ENCODE data around the gene PCDHA10.
"Not testable (repeated sequence)": the region's sequence is repeated elsewhere in the genome, so short reads cannot be mapped to it uniquely, and the experiment has no call there.

Gene PCDHA10

DNA sequence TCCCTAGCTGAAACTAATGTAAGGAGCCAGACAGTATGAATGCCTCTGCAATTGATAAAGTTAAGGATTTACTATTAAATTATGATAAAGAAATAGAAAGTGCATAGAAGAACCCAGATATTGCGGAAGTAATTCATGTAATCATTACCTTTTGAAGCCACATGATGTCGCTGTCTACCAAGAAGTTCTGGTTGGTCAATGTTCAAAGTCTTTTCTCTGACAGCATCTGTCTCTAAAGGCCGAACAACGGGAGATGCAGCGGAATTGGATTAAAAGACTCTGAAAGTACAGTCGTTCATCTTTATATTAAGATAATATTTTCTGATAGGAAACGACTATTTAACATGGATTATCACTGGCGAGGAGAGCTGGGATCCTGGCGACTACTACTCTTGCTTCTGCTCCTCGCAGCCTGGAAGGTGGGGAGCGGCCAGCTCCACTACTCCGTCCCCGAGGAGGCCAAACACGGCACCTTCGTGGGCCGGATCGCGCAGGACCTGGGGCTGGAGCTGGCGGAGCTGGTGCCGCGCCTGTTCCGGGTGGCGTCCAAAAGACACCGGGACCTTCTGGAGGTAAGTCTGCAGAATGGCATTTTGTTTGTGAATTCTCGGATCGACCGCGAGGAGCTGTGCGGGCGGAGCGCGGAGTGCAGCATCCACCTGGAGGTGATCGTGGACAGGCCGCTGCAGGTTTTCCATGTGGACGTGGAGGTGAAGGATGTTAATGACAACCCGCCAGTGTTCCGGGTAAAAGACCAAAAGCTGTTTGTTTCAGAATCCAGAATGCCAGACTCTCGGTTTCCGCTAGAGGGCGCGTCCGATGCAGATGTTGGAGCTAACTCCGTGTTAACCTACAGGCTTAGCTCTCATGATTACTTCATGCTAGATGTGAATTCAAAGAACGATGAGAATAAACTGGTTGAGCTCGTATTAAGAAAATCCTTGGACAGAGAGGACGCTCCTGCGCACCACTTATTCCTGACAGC is 14.4 kb upstream of the PCDHA10 start, which contains the start of gene PCDHA8:
PCDHA8 (plus strand) TSS at position 210 of the 985 bp plus-strand sequence; CDS start at position 345, 135 bp downstream.
- no peak for DNase-seq (ENCODE audit: low read depth in 2 of 2)

DNA sequence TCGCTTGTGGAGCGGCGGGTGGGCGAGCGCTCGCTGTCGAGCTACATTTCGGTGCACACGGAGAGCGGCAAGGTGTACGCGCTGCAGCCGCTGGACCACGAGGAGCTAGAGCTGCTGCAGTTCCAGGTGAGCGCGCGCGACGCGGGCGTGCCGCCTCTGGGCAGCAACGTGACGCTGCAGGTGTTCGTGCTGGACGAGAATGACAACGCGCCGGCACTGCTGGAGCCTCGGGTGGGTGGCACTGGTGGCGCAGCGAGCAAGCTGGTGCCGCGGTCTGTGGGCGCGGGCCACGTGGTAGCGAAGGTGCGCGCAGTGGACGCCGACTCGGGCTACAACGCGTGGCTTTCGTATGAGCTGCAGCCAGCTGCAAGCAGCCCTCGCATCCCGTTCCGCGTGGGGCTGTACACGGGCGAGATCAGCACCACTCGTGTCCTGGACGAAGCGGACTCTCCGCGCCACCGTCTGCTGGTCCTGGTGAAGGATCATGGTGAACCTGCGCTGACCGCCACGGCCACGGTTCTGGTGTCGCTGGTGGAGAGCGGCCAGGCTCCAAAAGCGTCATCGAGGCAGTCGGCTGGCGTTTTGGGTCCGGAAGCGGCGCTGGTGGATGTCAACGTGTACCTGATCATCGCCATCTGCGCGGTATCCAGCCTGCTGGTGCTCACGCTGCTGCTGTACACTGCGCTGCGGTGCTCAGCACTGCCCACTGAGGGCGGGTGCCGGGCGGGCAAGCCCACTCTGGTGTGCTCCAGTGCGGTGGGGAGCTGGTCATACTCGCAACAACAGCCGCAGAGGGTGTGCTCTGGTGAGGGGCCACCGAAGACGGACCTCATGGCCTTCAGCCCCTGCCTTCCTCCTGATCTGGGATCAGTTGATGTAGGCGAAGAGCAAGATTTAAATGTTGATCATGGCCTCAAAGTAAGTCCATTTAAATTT is 12.6 kb upstream of the PCDHA10 start:
- DNase-seq (ENCODE audit: low read depth in 2 of 2), result no peak

GRCh38 chr5:140848139-140849102 is 7.3 kb upstream of the PCDHA10 start, which contains the start of gene PCDHA9:
Gene PCDHA9 (plus strand): TSS chr5:140848382. CDS start chr5:140848496, 114 bp downstream.
- not testable (repeated sequence) for DNase-seq (ENCODE audit: low read depth in 2 of 2)

- DNase-seq (ENCODE audit: low read depth in 2 of 2), result not testable (repeated sequence)
Measured at GRCh38 chr5:140849831-140850634, 5.7 kb upstream of the PCDHA10 start.

- DNase-seq (ENCODE audit: low read depth in 2 of 2), result no peak
Measured at GRCh38 chr5:140857177-140857986, 1.7 kb downstream of the PCDHA10 start.

DNA sequence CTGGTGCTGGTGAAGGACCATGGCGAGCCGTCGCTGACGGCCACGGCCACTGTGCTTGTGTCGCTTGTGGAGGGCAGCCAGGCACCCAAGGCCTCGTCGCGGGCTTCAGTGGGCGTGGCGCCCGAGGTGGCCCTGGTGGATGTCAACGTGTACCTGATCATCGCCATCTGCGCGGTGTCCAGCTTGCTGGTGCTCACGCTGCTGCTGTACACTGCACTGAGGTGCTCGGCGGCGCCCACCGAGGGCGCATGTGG is 2.2 kb downstream of the PCDHA10 start:
- no peak for DNase-seq (ENCODE audit: low read depth in 2 of 2)

DNA sequence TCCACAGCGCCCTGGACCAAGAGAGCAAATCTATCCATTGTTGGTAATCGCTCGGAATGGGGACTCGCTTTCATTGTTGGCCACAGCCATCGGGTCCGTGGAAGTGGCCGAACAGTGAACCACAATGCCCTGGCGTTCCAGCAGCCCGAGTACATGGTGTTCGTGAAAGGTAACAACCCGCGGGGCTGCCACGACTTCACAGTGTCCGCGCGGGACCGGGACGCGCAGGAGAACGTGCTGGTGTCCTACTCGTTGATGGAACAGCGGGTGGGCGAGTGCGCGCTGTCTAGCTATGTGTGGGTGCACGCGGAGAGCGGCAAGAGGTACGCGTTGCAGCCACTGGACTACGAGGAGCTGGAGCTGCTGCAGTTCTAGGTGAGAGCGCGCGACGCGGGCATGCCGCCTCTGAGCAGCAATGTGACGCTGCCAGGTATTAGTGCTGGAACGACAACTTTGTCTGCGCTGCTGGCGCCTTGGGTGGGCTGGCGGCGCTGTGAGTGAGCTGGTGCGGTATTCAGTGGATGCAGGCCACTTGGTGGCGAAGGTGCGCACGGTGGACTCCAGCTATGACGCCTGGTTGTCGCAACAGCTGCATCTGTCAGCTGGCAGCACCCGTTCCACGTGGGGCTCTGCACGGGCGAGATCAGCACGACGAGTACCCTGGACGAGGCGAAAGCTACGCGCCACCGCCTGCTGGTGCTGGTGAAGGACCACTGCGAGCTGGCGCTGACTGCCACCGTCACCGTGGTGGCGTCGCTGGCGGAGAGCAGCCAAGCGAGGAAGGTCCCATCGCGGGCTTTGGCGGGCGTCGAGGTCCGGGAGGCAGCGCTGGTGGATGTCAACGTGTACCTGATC is 7.0 kb downstream of the PCDHA10 start:
- DNase-seq (ENCODE audit: low read depth in 2 of 2), result no peak

GRCh38 chr5:140868721-140869554 is 13.2 kb downstream of the PCDHA10 start, which contains the start of gene PCDHA11:
Gene PCDHA11 (plus strand): TSS chr5:140868957. CDS start chr5:140869104, 147 bp downstream.
- DNase-seq (ENCODE audit: low read depth in 2 of 2), result no peak

DNA sequence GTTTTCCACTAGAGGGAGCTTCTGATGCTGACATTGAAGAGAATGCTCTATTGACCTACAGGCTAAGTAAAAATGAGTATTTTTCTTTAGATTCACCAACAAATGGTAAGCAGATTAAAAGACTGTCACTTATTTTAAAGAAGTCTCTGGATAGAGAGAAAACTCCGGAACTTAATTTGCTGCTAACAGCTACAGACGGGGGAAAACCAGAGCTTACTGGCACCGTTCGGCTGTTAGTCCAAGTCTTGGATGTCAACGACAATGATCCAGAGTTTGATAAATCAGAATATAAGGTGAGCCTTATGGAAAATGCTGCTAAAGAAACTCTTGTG is 13.8 kb downstream of the PCDHA10 start:
- DNase-seq (ENCODE audit: low read depth in 2 of 2), result no peak

DNA sequence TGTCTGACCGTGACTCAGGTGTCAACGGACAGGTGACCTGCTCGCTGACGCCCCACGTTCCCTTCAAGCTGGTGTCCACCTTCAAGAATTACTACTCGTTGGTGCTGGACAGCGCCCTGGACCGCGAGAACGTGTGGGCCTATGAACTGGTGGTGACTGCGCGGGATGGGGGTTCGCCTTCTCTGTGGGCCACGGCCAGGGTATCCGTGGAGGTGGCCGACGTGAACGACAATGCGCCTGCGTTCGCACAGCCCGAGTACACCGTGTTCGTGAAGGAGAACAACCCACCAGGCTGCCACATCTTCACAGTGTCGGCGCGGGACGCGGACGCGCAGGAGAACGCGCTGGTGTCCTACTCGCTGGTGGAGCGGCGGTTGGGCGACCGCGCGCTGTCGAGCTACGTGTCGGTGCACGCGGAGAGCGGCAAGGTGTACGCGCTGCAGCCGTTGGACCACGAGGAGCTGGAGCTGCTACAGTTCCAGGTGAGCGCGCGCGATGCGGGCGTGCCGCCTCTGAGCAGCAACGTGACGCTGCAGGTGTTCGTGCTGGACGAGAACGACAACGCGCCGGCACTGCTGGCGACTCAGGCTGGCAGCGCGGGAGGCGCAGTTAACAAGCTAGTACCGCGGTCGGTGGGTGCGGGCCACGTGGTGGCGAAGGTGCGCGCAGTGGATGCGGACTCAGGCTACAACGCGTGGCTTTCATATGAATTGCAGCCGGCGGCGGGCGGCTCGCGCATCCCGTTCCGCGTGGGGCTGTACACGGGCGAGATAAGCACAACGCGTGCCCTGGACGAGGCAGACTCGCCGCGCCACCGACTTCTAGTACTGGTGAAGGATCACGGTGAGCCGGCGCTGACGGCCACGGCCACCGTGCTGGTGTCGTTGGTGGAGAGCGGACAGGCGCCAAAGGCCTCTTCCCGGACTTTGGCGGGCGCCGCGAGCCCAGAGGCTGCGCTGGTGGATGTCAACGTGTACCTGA is 14.8 kb downstream of the PCDHA10 start:
- DNase-seq (ENCODE audit: low read depth in 2 of 2), result no peak

DNA sequence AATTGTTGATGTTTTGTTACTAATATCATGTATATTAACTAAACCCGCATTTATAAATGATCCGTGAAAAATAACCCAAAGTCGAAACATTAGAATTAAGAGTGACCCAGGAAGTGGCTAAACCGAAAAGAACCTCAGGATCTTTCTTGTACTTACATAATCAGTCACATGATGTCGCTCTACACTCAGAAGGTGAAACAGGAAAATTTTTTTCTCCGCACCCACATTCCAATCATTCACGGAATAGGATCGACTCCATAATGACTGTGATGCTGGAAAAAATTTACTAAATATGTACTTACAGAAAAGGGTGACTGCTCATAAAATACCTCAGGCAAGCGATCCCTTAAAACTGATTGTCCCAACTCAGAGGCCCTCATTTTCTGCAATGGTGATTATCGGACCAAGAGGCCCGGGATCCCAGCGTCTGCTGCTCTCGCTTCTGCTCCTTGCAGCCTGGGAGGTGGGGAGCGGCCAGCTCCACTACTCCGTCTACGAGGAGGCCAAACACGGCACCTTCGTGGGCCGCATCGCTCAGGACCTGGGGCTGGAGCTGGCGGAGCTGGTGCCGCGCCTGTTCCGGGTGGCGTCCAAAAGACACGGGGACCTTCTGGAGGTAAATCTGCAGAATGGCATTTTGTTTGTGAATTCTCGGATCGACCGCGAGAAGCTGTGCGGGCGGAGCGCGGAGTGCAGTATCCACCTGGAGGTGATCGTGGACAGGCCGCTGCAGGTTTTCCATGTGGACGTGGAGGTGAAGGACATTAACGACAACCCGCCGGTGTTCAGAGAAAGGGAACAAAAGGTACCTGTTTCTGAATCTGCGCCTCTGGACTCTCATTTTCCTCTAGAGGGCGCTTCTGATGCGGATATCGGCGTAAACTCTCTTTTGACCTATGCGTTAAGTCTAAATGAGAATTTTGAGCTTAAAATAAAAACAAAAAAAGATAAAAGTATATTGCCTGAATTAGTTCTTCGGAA is 19.7 kb downstream of the PCDHA10 start, which contains the start of gene PCDHA12:
PCDHA12 (plus strand) TSS at position 224 of the 981 bp plus-strand sequence; CDS start at position 389, 165 bp downstream.
- no peak for DNase-seq (ENCODE audit: low read depth in 2 of 2)

- not testable (repeated sequence) for DNase-seq (ENCODE audit: low read depth in 2 of 2)
Measured at GRCh38 chr5:140876541-140877261, 21.0 kb downstream of the PCDHA10 start.

DNA sequence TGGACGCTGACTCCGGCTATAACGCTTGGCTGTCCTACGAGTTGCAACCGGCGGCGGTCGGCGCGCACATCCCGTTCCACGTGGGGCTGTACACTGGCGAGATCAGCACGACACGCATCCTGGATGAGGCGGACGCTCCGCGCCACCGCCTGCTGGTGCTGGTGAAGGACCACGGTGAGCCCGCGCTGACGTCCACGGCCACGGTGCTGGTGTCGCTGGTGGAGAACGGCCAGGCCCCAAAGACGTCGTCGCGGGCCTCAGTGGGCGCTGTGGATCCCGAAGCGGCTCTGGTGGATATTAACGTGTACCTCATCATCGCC is 21.5 kb downstream of the PCDHA10 start:
- no peak for DNase-seq (ENCODE audit: low read depth in 2 of 2)

DNA sequence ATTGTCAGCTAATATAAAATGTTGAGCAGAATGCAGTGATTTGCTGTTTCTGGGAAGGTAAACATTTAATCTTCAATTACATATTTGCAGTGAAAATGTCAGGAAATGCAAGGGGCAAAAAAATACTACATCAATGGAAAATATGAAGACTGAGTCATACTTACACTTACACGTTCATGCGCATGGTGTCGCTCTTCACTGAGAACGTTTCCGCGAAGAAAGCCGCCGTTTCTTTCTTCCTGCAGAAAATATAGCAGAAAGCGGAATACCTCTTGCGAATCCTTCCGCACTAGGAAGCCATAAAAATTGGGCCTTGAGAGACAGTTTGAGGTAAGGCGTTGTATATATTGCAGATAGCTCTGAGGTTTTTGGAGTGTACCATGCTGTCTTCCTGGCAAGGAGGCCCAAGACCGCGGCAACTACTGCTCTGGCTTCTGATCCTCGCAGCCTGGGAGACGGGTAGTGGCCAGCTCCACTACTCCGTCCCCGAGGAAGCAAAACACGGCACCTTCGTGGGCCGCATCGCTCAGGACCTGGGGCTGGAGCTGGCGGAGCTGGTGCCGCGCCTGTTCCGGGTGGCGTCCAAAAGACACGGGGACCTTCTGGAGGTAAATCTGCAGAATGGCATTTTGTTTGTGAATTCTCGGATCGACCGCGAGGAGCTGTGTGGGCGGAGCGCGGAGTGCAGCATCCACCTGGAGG is 26.3 kb downstream of the PCDHA10 start, which contains the start of gene PCDHA13:
PCDHA13 (plus strand) TSS at position 236 of the 702 bp plus-strand sequence; CDS start at position 381, 145 bp downstream.
- no peak for DNase-seq (ENCODE audit: low read depth in 2 of 2)
